Smooth muscle cell (in vitro differentiated cells): ENCODE data around the gene VAV2. TPM values are rescaled to one million over a fixed set of nuclear protein-coding genes. Genes with fewer than 3 reads are reported as not detected.

ENCODE experiments used
- DNase-seq: peaks from one replicate; lab custom pipeline; 2025; ENCODE audit not compliant: unreplicated experiment; lab: John Stamatoyannopoulos, UW
- H2AFZ ChIP-seq: fragments of 200-600 bp; sonication (generic); 2 replicates; pipeline ENCODE4 v1.6.0; 2016; ENCODE audit warnings: antibody characterized with exemption, low read depth, mild to moderate bottlenecking
- H3F3A ChIP-seq: fragments of 200-600 bp; sonication (generic); 2 replicates; pipeline ENCODE4 v1.6.0; 2017; ENCODE audit warnings: antibody characterized with exemption, low read depth
- H3K27ac ChIP-seq: fragments of 200-600 bp; sonication (generic); 2 replicates; pipeline ENCODE4 v1.5.1; 2016; ENCODE audit warnings: low read depth, mild to moderate bottlenecking
- H3K27me3 ChIP-seq: fragments of 200-600 bp; sonication (generic); 2 replicates; pipeline ENCODE4 v1.6.1; 2016; ENCODE audit warnings: low read depth, mild to moderate bottlenecking
- H3K36me3 ChIP-seq: fragments of 200-600 bp; sonication (generic); 2 replicates; pipeline ENCODE4 v1.5.1; 2016; ENCODE audit warnings: low read depth
- H3K4me1 ChIP-seq: fragments of 200-600 bp; sonication (generic); 2 replicates; pipeline ENCODE4 v1.5.1; 2016; ENCODE audit warnings: low read depth
- H3K4me2 ChIP-seq: fragments of 200-600 bp; sonication (generic); 2 replicates; pipeline ENCODE4 v1.6.0; 2016; ENCODE audit warnings: mild to moderate bottlenecking
- H3K4me3 ChIP-seq: fragments of 200-600 bp; sonication (generic); 2 replicates; pipeline ENCODE4 v1.5.1; 2016; ENCODE audit warnings: mild to moderate bottlenecking
- H3K79me2 ChIP-seq: fragments of 200-600 bp; sonication (generic); 2 replicates; pipeline ENCODE4 v1.6.0; 2016; ENCODE audit warnings: low read depth, mild to moderate bottlenecking
- H3K9ac ChIP-seq: fragments of 200-600 bp; sonication (generic); 2 replicates; pipeline ENCODE4 v1.6.0; 2016; ENCODE audit warnings: low read depth
- H3K9me3 ChIP-seq: fragments of 200-600 bp; sonication (generic); replicated peaks from 2 replicates; pipeline ENCODE4 v1.5.1; 2016; ENCODE audit warnings: low read depth
- H4K20me1 ChIP-seq: fragments of 200-600 bp; sonication (generic); 2 replicates; pipeline ENCODE4 v1.6.0; 2016; ENCODE audit warnings: low read depth
- CTCF ChIP-seq: fragments of 200-600 bp; sonication (generic); IDR thresholded peaks from 2 replicates; pipeline ENCODE4 v1.5.1; 2017; ENCODE audit warnings: borderline replicate concordance, mild to moderate bottlenecking, antibody characterized with exemption; ENCODE audit not compliant: insufficient read depth, poor library complexity, severe bottlenecking
- WGBS: methylation state at CpG from one replicate; pipeline ENCODE4 v1.1.7; 2016; ENCODE audit warnings: low lambda C conversion rate; 5-methylcytosine and 5-hydroxymethylcytosine counted together
- polyA plus RNA-seq: library from polyadenylated mRNA; unstranded; fragments of >200 nt; fragmentation: Nextera tagmentation; extraction: Ambion mirVana; gene quantifications from 2 replicates; pipeline ENCODE4 v1.2.1, GENCODE V29; 2016
- total RNA-seq: library from RNA; depleted of rRNA; stranded (reverse); fragments of >200 nt; gene quantifications from 2 replicates; pipeline ENCODE4 v1.2.3, GENCODE V29; 2014

VAV2 gene
- total and polyA plus RNA-seq, 2 experiments from 2014 or later, result 26.2 to 35.3 TPM

GRCh38 chr9:133734590-133735414 lies 257.3 kb downstream of the VAV2 start:
- Histone ChIP-seq H3K4me3 (no peak overlapping the region), H3K79me2 (no peaks in the 10 kb centered on the region), H3K27me3 (no peaks in the 10 kb centered on the region), H3K9ac (no peak overlapping the region), H3K36me3 (no peaks in the 10 kb centered on the region), H3K9me3 (no peaks in the 10 kb centered on the region), H3K27ac (no peak overlapping the region), H2AFZ (no peak overlapping the region), H3F3A (no peaks in the 10 kb centered on the region), H3K4me2 (no peak overlapping the region), H4K20me1 (no peaks in the 10 kb centered on the region), H3K4me1 (peaks cover 13% of the 10 kb centered on the region)
- TF ChIP-seq CTCF, result no peak
- no peak for DNase-seq
- 80% methylated on average over 23 of the region's 23 CpGs for WGBS

GRCh38 chr9:133733796-133734533 lies 258.2 kb downstream of the VAV2 start:
- Histone ChIP-seq H3F3A (no peaks in the 10 kb centered on the region), H3K9ac (no peak overlapping the region), H3K4me1 (peaks cover 13% of the 10 kb centered on the region), H3K4me3 (no peak overlapping the region), H3K9me3 (no peaks in the 10 kb centered on the region), H3K4me2 (no peak overlapping the region), H3K27ac (no peak overlapping the region), H4K20me1 (no peaks in the 10 kb centered on the region), H2AFZ (no peak overlapping the region), H3K36me3 (no peaks in the 10 kb centered on the region), H3K79me2 (no peaks in the 10 kb centered on the region), H3K27me3 (no peaks in the 10 kb centered on the region)
- DNase-seq, result no peak
- 89% methylated on average over 20 of the region's 21 CpGs for WGBS
- no peak for TF ChIP-seq CTCF

- no peak overlapping the region for H3K4me3 ChIP-seq
- H4K20me1 ChIP-seq, result no peaks in the 10 kb centered on the region
- TF ChIP-seq CTCF, result no peak
- H3K9me3 ChIP-seq, result no peaks in the 10 kb centered on the region
- no peak overlapping the region for H3K27ac ChIP-seq
- H3K36me3 ChIP-seq, result no peaks in the 10 kb centered on the region
- H3K79me2 ChIP-seq, result no peaks in the 10 kb centered on the region
- 81% methylated on average over 4 of the region's 4 CpGs for WGBS
- no peaks in the 10 kb centered on the region for H3F3A ChIP-seq
- no peak for DNase-seq
- H3K4me2 ChIP-seq, result no peak overlapping the region
- no peak overlapping the region for H2AFZ ChIP-seq
- no peaks in the 10 kb centered on the region for H3K27me3 ChIP-seq
- H3K9ac ChIP-seq, result no peak overlapping the region
- H3K4me1 ChIP-seq, result peaks cover 13% of the 10 kb centered on the region
These were observed 258.7 kb downstream of the VAV2 start for GRCh38 chr9:133733421-133733795.
